ENCODE data around the gene AEBP1.
A peak's percentile ranks its signal among the peaks of the same experiment; 100 is the strongest.

The AEBP1 gene

DNA sequence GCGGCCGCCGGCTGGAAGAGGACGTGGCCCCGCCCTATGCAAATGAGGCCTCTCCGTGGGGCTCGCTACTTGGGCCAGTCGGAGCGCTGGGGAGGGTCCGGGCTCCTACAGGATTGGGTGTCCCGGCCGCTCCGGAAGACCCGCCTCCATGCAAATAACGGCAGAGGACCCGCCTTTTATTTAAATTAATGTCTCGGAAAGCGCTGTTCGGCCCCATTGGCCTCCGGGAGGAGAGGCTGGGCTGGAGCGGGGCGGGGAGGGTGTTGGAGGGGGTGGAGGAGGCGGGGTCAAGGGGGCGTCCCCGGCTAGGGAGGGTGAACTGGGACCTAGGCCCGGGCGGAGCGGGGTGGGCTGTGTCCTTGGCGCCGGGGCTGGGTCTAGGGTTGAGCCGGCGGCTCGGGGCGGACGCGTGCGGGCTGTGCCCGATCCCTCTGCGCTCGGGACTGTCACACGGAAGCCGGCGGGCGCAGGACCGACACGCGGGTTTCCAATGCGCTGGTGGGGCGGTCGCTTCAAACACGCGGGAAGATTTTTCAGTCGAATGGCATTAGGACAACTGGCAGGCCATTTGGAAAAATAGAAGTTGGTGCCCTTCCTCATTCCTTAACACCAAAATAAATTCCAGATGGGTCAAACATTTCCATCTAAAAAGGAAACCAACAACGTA lies 21.5 kb upstream of the AEBP1 start:
- DNase-seq (ENCODE audit: extremely low spot score, insufficient read length, low read depth): peak; percentile 94
- FAIRE-seq: peak; percentile 96

DNA sequence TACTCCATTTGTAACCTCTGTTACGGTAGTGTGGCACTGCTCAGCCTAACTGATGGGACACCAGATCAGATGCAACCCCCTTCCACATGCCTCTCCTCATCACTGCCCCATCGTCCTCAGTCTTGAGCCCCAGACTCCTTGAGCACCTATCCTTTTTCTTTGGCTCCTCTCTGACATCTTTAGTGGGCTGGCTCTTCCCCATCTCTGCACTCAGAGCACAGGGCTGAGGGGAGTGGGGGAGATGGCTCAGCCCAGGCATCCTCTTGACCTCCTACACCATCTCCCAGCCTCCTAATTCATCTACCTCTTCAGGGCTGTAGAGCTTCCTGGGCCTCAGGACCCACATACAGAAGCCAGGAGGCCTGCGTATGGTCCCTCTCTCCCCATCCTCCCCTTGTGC lies 20.3 kb upstream of the AEBP1 start:
- FAIRE-seq (no peak), DNase-seq (ENCODE audit: extremely low spot score, insufficient read length, low read depth) (no peak)

DNA sequence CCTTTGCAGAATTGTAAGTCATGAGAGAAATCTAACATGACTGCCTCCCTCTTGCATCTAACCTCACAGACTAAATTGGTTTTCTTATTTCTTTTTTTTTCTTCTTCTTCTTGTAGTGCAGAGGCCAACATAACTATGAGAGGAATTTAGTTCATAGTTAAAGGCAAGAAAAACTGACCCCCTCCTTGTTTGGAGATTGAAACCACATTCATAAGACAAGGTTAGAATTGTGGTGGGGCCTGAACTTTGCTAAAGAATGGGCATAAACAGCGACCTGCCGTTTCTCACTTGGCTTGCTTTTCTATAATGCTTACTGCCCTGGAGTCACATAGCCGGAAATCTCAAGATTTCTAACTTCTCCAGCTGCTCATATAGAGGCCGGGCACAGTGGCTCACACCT lies 19.4 kb upstream of the AEBP1 start:
- DNase-seq (ENCODE audit: extremely low spot score, insufficient read length, low read depth): no peak
- FAIRE-seq: no peak

DNA sequence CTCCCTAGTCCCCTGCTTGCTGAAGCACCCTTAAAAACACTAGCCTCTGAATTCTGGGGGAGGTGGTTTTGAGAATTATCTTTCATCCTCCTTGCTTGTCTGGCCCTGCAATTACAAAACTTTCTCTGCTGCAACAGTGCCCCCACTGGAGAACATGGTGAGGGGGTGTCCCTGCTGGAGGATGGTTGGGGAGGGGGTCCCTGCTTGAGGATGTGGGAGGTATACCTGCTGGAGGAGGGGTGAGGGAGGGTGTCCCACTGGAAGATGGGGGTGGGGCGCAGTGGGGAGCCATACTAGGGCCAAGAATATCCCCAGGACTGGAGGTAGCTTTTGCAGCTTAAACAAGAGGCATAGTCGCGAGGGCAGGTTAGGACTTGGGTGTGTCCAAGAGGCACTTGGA lies 18.6 kb upstream of the AEBP1 start:
- FAIRE-seq: no peak
- no peak for DNase-seq (ENCODE audit: extremely low spot score, insufficient read length, low read depth)

DNA sequence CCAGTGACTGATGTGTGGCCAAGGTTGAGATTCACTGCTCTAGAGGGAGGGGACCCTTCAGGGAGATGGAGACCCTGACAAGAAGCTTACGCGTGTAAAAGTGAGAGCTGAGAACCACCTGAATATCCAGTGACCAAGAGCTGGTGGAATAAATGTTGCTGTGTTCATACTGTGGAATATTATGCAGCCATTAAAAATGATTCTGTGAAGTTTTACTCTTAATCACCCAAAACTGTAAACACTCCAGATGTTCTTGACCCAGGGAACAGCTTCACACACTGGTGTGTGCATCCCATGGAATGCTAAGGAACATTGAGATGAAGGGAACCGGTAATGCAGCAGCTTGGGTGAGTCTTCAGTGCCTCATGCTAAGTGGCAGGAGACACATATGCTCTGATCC lies 17.5 kb upstream of the AEBP1 start:
- FAIRE-seq (no peak), DNase-seq (ENCODE audit: extremely low spot score, insufficient read length, low read depth) (no peak)

DNA sequence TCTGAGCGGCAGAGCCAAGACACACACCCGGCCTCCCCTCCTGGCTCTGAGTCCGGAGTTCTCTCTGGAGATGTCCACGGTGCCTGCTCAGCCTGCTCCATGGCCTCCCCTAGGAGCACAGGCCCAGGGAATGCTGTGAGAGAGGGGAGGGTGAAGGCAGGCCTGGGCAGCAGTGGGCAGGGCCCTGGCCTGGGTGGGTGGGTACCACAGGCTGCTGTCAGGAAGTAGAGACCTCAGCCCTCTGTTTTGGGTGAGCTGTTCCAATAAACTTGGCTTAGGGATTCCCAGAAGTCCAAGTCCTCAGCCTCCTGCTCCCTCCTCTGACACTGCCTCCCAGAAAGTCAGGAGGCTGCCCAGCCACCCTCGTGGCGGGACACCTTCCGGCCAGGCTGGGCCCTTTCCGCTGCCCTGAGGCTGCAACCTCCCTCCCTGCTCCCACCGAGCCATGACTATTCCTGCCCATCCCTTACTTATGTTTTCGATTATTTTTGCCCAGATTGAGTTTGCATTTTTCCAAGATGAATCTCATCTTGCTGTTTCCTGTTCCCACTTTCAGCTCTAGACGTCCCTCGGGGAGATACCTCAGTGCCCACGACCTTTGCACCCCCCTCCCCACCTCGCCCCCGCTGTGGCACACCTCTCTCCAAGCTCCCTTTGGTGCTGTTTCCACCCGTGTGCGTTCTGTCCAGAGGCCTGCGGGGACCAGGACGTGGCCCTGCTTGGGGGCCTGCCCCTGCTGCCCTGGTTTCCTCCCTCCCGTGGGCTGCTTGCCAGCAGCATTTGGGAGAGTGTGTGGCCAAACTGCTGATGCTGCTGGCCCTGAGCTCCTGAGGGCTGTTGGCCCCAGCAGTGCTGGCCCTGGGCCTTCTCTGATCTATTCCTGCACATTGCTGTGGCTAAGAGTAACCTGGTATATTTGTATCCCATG lies 16.0 kb upstream of the AEBP1 start:
- FAIRE-seq: no peak

DNA sequence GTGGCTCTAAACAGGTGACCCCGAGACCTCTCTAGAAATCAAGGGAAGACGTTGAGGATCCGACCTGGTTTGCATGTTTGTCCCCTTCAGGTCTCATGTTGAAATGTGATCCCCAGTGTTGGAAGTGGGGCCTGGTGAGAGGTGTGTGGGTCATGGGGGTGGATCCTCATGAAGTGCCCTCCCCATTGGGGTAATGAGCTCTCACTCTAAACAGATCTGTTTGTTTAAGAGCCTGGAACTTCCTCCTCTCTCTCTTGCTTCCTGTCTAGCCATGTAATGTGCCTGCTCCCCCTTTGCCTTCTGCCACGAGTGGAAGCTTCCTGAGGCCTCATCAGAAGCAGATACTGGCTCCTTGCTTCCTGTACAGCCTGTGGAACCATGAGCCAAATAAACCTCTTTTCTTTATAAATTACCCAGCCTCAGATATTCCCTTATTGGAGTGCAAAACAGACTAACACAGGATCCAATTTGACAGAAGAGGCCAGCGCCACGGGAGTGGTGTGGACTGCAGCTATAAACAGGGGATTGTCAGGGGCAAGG lies 11.0 kb upstream of the AEBP1 start:
- DNase-seq (ENCODE audit: extremely low spot score, insufficient read length, low read depth) (no peak), FAIRE-seq (no peak)

More for the DNA sequence above, 16.0 kb upstream of the AEBP1 start:
- DNase-seq (ENCODE audit: extremely low spot score, insufficient read length, low read depth): no peak

DNA sequence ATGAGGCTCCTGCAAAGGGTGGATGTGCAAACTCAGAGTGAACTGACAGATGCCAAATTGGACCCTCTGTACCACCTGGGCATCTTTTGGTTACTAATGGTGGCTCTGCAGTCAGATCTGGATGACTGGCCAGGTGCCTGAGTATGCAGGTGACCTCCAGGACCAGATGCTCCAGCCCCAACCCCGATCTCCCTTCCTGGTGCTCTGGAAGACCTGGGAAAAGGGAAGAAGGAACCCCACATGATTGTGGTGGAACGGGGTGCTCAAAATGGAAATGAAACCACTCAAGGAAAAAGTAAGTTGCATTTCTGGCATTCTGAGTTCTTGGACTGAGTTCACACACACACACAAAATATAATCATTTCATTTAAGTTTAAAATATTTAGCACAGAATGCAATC lies 9.8 kb upstream of the AEBP1 start:
- FAIRE-seq (no peak), DNase-seq (ENCODE audit: extremely low spot score, insufficient read length, low read depth) (no peak)

DNA sequence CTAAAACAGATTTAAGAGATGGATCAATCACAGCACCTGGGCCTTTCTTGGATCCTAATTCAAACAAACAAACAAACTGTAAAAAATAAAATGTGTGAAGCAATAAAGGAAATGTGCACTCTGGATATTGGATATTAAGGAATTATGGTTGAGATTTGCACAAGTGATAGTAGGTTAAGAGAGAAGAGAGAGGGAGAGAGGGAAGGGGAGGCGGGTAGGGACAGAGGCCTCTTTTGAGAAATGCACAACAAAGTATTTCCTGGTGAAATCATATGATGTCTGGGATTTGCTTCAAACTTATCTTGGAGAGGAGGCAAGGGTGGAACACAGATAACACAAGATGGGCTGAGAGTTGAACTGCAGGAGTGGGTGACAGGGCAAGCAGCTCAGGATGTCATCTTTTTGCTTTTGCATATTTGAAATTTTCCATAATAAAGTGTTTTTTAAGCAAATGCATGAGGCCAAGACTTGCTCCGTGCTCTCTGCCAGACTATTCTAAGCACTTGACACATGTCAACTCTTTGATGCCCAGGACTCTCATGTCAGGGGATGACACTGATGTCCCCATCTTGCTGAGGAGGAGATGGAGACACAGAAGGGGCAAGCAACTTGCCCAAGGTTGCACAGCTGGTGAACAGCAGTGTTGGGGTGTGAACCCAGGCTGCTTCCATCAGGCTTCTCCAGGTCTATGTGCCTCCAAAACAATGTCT lies 9.1 kb upstream of the AEBP1 start:
- FAIRE-seq: no peak
- DNase-seq (ENCODE audit: extremely low spot score, insufficient read length, low read depth): no peak

DNA sequence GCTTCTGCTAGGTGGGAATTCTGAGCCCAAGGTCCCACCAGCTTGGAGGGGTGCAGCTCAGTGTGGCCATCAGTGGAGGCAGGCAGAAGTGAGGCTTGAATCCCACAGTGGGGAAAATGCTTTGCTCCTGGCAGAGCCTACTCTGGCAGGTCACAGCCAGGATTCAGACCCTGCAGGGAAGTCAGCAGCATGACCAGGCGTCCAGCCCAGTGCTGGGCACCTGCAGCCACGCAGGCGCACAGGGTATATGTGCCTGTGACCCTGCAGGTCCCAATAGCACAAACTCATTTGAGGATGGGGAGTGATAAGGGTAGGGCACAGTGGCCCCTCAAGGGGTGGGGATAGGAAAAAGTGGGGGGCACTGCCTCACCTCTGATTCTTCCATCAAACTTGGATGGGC lies 8.4 kb upstream of the AEBP1 start:
- DNase-seq (ENCODE audit: extremely low spot score, insufficient read length, low read depth): no peak

DNA sequence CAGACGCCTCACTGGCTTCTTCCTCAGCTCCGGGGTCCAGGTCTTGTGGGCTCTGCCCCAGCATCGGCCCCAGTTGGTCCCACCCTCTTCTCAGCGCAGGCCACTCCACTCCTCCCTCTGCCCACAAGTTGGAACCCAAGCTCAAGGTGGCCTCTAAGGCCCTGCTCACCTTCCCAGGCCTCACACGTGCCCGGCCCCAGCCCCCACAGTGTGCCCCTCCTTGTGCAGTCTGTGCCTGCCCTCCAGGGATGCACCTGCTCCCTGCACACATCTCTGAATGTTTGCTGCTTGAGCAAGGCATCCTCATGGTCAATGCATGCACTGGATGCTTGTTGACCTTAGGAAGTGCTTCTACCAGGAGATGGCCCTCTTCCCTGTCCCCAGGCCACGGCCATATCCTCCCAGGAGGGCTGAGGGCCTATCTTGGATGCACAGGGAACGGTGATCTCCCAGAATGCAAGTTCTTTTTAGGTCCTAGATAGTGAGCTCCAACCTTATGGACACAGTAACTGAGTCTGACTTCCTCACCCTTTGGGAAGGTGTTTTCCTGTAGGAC lies 7.7 kb upstream of the AEBP1 start:
- DNase-seq (ENCODE audit: extremely low spot score, insufficient read length, low read depth): no peak
- no peak for FAIRE-seq

More for the DNA sequence above, 8.4 kb upstream of the AEBP1 start:
- FAIRE-seq: no peak

DNA sequence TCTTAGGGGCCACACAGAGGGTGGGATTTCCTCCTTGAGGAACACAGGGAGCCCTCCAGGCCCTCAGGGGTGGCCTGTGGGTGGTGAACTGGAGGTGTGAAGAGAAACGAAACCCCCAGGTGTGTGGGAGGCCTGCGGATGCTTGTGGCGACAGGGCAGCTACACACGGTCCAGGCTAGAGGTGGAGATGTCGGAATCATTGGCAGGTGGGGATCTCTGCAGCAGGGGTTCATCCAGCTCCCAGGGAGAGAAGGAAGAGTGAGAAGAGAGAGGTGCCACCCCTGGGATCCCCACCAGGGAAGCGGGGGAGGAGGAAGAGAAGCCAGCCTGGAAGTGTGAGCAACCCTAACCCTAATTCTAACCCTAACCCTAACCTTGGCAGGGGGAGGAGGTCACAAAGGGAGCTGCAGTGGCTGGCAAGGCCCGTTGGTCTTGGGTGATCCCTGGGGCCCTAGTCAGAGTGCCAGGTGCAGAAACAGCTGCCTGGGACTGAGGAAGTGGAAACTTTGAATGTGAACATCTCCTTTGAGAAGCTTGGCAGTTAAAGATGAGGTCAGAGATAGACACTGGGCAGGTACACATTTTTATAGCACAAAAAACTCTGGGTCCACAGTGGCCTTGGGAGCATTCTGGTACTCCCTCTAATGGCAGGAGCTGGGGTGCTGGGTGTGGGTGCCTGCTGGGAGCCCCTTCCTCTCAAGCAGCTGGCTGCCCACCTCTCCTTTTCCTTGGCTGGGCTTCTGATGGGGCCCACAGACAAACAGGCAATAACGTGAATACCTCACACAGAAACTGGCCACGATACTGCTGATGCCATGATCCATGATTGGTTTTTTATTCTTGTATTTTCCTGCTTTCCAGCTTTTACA lies 6.8 kb upstream of the AEBP1 start:
- FAIRE-seq (peak; percentile 80), DNase-seq (ENCODE audit: extremely low spot score, insufficient read length, low read depth) (no peak)

DNA sequence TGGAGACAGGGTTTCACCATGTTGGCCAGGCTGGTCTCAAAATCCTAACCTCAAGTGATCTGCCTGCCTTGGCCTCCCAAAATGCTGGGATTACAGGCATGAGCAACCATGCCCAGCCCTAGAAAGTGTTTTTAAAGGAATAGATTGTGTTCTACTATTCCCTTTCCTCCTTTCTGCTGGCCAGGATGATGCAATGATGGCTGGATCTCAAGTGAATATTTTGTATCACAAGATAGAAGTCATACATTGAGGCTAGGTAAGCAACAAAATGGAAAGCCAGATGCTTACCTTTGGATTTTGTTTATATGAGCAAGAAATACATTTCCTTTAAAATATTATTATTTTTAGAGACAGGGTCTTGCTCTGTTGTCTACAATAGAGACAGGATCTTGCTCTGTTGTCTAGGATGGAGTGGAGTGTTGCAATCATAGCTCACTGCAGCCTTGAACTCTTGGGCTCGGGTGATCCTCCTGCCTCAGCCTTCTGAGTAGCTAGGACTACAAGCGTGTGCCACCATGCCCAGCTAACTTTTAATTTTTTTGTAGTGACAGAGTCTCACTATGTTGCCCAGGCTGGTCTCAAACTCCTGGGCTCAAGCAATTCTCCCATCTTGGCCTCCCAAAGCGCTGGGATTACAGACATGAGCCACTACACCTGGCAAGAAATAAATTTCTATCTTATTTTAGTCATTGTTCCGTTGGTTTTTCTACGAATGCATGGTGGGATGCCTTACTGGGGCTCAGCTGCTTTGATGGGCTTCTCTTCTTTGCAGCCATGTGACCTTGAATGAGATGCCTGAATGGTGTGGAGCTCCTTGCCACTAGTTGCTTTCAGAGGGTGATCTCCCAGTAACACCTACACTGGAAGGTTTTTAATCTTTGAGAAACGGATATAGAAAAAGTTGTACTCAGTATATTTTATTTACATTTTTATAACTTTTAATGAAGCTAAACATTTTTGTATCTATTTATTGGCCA lies 5.8 kb upstream of the AEBP1 start:
- DNase-seq (ENCODE audit: extremely low spot score, insufficient read length, low read depth): no peak
- FAIRE-seq: no peak

DNA sequence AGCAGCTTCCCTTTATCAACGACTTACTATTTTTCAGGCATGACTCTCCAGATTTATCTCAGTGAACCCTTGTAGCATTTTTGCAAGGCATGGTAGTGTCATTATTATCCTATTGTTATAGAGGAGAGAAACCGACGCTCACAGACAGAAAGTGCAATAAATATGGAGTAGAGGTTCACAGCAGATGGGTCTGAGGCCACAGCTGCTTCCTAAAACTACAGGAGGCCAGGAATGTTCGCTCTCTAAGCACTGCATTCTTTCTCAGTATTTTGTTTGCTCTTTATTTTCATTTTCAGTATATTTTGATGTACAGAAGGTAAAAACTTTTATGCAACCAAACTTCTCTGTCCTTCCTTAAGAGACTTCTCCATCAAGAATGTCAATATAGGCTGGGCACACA lies 4.5 kb upstream of the AEBP1 start:
- no peak for FAIRE-seq
- no peak for DNase-seq (ENCODE audit: extremely low spot score, insufficient read length, low read depth)

DNA sequence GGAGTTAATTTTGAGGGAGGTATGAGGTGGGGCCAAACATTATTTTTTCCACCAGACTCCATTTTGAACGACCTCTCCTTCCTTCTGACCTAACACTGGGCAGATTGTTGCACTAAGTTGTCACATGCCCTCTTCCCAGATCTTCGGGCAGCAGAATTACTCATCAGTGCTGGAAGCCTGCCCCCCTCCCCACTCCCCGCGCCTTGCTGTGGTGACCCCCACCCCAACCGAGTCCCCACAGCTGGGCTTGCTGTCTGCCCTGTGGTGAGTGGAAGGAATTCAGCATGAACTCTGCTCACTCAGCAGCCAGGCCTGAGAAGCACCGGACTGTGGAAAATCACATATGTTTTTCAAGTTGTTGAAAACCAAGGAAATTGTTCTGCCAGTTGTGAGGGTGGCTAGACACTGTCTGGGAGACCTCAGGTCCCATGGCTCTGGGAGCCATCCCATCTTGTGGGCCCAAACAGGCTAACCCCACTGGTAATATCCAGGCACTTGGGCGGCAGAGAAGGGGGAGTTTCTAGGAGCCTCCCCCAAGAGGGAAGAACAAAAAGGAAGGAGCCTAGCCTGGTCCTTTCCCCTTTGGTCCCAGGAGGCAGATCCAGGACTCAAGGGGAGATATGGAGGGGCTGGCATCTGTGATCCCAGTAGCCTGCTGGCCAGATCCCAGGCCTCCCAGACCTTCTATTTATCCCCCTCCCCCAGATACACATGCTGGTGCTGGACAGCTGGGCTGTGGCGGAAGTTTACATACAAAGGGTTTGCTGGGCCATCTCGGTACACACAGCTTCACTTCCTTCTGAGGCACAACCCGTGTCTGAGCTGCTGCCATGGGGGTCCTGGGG lies 3.5 kb upstream of the AEBP1 start:
- DNase-seq (ENCODE audit: extremely low spot score, insufficient read length, low read depth): no peak
- no peak for FAIRE-seq

DNA sequence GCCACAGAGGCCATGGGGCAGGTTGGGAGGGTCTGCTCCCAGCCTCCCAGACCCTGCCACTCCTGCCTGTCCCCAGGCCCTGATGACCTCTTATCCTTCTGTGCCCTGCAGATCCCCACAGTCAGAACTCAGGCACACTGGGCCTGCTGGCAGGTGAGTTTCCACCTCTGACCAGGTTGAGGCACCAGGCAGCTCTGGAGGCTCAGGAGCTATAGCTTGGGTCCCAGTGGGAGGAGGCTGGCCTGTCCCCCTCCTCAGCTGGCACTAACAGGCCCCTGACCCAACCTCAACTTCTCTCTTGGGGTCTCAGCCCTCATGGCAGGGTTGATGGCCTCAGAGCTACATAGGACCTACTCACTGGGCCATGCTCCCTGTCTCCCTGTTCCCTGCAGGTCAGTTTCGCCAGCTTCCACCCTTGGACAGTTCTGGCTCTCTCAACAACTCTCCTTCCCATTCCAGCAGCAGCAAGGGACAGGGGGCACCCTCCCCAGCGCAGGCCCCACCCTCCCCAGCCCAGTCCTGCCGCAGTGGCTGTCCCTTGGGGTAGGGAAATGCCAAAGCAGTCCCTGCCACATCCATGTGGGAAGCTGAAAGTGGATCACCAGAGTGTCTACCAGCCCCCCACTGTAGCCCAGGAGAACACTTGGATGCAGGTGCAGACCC lies 2.7 kb upstream of the AEBP1 start:
- DNase-seq (ENCODE audit: extremely low spot score, insufficient read length, low read depth) (no peak), FAIRE-seq (no peak)

All from GM18507 (cell line).